ENCODE results near the gene WDR59.

GRCh38 chr16:74836111-74836671 lies 148.7 kb downstream of the WDR59 start:
- TF ChIP-seq, protein P1, sequence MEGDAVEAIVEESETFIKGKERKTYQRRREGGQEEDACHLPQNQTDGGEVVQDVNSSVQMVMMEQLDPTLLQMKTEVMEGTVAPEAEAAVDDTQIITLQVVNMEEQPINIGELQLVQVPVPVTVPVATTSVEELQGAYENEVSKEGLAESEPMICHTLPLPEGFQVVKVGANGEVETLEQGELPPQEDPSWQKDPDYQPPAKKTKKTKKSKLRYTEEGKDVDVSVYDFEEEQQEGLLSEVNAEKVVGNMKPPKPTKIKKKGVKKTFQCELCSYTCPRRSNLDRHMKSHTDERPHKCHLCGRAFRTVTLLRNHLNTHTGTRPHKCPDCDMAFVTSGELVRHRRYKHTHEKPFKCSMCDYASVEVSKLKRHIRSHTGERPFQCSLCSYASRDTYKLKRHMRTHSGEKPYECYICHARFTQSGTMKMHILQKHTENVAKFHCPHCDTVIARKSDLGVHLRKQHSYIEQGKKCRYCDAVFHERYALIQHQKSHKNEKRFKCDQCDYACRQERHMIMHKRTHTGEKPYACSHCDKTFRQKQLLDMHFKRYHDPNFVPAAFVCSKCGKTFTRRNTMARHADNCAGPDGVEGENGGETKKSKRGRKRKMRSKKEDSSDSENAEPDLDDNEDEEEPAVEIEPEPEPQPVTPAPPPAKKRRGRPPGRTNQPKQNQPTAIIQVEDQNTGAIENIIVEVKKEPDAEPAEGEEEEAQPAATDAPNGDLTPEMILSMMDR (IDR thresholded peaks at IDR 0.05): no peak
- no peak for TF ChIP-seq EZH2 (IDR thresholded peaks at IDR 0.05)
- no peak for TF ChIP-seq EZH2phosphoT487 (IDR thresholded peaks at IDR 0.05)

All from neural progenitor cell (in vitro differentiated cells).